Mucosa of rectum (tissue), 2 donors: ENCODE data around the gene ANKH.

Experiments
- H3K27ac ChIP-seq, 2 donors: one replicate each; pipeline ENCODE4 v1.7.0; 2013; ENCODE audit warnings: inconsistent platforms in 2 of 2, low read depth in 2 of 2, low read length in 2 of 2
- H3K27me3 ChIP-seq, 2 donors: one replicate each; pipeline ENCODE4 v1.7.0; 2013; ENCODE audit warnings: low read length in 2 of 2; ENCODE audit not compliant: control insufficient read depth in 2 of 2, insufficient read depth in 2 of 2
- H3K36me3 ChIP-seq, 2 donors: one replicate each; pipeline ENCODE4 v1.7.0; 2013; ENCODE audit warnings: low read length in 2 of 2; ENCODE audit not compliant: control insufficient read depth in 2 of 2, insufficient read depth in 2 of 2
- H3K4me1 ChIP-seq, 2 donors: one replicate each; pipeline ENCODE4 v1.7.0; 2013; ENCODE audit warnings: low read length in 2 of 2, mild to moderate bottlenecking in 1 of 2; ENCODE audit not compliant: control insufficient read depth in 2 of 2, insufficient read depth in 2 of 2
- H3K4me3 ChIP-seq, 2 donors: one replicate each; pipeline ENCODE4 v1.7.0; 2013; ENCODE audit warnings: low read length in 2 of 2
- H3K9ac ChIP-seq, 2 donors: one replicate each; pipeline ENCODE4 v1.7.0; 2013; ENCODE audit warnings: low read length in 2 of 2, low read depth in 1 of 2, mild to moderate bottlenecking in 1 of 2
- H3K9me3 ChIP-seq, 2 donors: one replicate each; pipeline ENCODE4 v1.7.0; 2013; ENCODE audit warnings: low read length in 2 of 2; ENCODE audit not compliant: control insufficient read depth in 2 of 2
- donor health status: healthy.
- donor health status: Normal muscosa, but diverticular disease.

The ANKH gene

GRCh38 chr5:14859150-14859549, 12.4 kb downstream of the ANKH start:
- peaks cover 6 to 17% of the 10 kb centered on the region in 2 donors for H3K4me1 ChIP-seq
- peaks cover 0 to 7% of the 10 kb centered on the region in 2 donors for H3K36me3 ChIP-seq
- no peak overlapping the region for H3K9ac ChIP-seq
- H3K27ac ChIP-seq, result no peak overlapping the region
- no peaks in the 10 kb centered on the region for H3K27me3 ChIP-seq
- no peaks in the 10 kb centered on the region for H3K9me3 ChIP-seq
- H3K4me3 ChIP-seq, result no peak overlapping the region

- Histone ChIP-seq H3K36me3 (peaks cover 0 to 9% of the 10 kb centered on the region in 2 donors), H3K27ac (no peak overlapping the region), H3K4me1 (peaks cover 6 to 7% of the 10 kb centered on the region in 2 donors), H3K9ac (no peak overlapping the region), H3K27me3 (no peaks in the 10 kb centered on the region), H3K4me3 (no peak overlapping the region), H3K9me3 (no peaks in the 10 kb centered on the region)
Measured at GRCh38 chr5:14855366-14855765, 16.2 kb downstream of the ANKH start.

- no peak overlapping the region for H3K4me3 ChIP-seq
- no peaks in the 10 kb centered on the region for H3K27me3 ChIP-seq
- no peaks in the 10 kb centered on the region for H3K9me3 ChIP-seq
- H3K4me1 ChIP-seq, result peaks cover 6 to 7% of the 10 kb centered on the region in 2 donors
- peaks cover 0 to 5% of the 10 kb centered on the region in 2 donors for H3K36me3 ChIP-seq
- H3K9ac ChIP-seq, result no peak overlapping the region
- H3K27ac ChIP-seq, result no peak overlapping the region
Measured at GRCh38 chr5:14854799-14855198, 16.8 kb downstream of the ANKH start.

- Histone ChIP-seq H3K9me3 (no peaks in the 10 kb centered on the region), H3K4me1 (peaks cover 6 to 7% of the 10 kb centered on the region in 2 donors)
Measured at GRCh38 chr5:14853685-14854084, 17.9 kb downstream of the ANKH start.

GRCh38 chr5:14852779-14853178, 18.8 kb downstream of the ANKH start:
- Histone ChIP-seq H3K4me3 (no peak overlapping the region), H3K27ac (no peak overlapping the region), H3K9me3 (no peaks in the 10 kb centered on the region), H3K36me3 (peaks cover 0 to 7% of the 10 kb centered on the region in 2 donors), H3K9ac (no peak overlapping the region), H3K4me1 (peaks cover 5 to 7% of the 10 kb centered on the region in 2 donors), H3K27me3 (no peaks in the 10 kb centered on the region)

More at GRCh38 chr5:14853685-14854084, 17.9 kb downstream of the ANKH start:
- H3K27ac ChIP-seq, result no peak overlapping the region
- H3K4me3 ChIP-seq, result no peak overlapping the region
- no peak overlapping the region for H3K9ac ChIP-seq
- no peaks in the 10 kb centered on the region for H3K27me3 ChIP-seq
- peaks cover 0 to 4% of the 10 kb centered on the region in 2 donors for H3K36me3 ChIP-seq

- no peak overlapping the region for H3K9ac ChIP-seq
- peaks cover 3 to 7% of the 10 kb centered on the region in 2 donors for H3K4me1 ChIP-seq
- peaks cover 0 to 10% of the 10 kb centered on the region in 2 donors for H3K36me3 ChIP-seq
- no peak overlapping the region for H3K27ac ChIP-seq
- H3K27me3 ChIP-seq, result no peaks in the 10 kb centered on the region
- H3K9me3 ChIP-seq, result no peaks in the 10 kb centered on the region
- H3K4me3 ChIP-seq, result no peak overlapping the region
Measured at GRCh38 chr5:14851999-14852526, 19.5 kb downstream of the ANKH start.

GRCh38 chr5:14851597-14851996, 20.0 kb downstream of the ANKH start:
- peaks cover 3 to 7% of the 10 kb centered on the region in 2 donors for H3K4me1 ChIP-seq
- peaks cover 0 to 10% of the 10 kb centered on the region in 2 donors for H3K36me3 ChIP-seq
- no peaks in the 10 kb centered on the region for H3K27me3 ChIP-seq
- no peaks in the 10 kb centered on the region for H3K9me3 ChIP-seq
- no peak overlapping the region for H3K9ac ChIP-seq
- no peak overlapping the region for H3K4me3 ChIP-seq
- H3K27ac ChIP-seq, result no peak overlapping the region

- peaks cover 0 to 10% of the 10 kb centered on the region in 2 donors for H3K36me3 ChIP-seq
- H3K9ac ChIP-seq, result no peak overlapping the region
- no peaks in the 10 kb centered on the region for H3K27me3 ChIP-seq
- no peak overlapping the region for H3K27ac ChIP-seq
- peaks cover 3 to 7% of the 10 kb centered on the region in 2 donors for H3K4me1 ChIP-seq
- H3K9me3 ChIP-seq, result no peaks in the 10 kb centered on the region
- no peak overlapping the region for H3K4me3 ChIP-seq
Measured at GRCh38 chr5:14851050-14851419, 20.5 kb downstream of the ANKH start.

GRCh38 chr5:14850419-14851049, 21.0 kb downstream of the ANKH start:
- H3K9me3 ChIP-seq, result no peaks in the 10 kb centered on the region
- no peaks in the 10 kb centered on the region for H3K27me3 ChIP-seq
- H3K36me3 ChIP-seq, result peaks cover 0 to 10% of the 10 kb centered on the region in 2 donors
- H3K4me1 ChIP-seq, result peaks cover 3 to 7% of the 10 kb centered on the region in 2 donors
- H3K4me3 ChIP-seq, result no peak overlapping the region
- H3K27ac ChIP-seq, result no peak overlapping the region
- no peak overlapping the region for H3K9ac ChIP-seq

GRCh38 chr5:14849516-14850294, 21.9 kb downstream of the ANKH start:
- H3K27ac ChIP-seq, result no peak overlapping the region
- no peak overlapping the region for H3K4me3 ChIP-seq
- H3K36me3 ChIP-seq, result peaks cover 0 to 10% of the 10 kb centered on the region in 2 donors
- peaks cover 0 to 2% of the 10 kb centered on the region in 2 donors for H3K4me1 ChIP-seq
- H3K27me3 ChIP-seq, result no peaks in the 10 kb centered on the region
- no peaks in the 10 kb centered on the region for H3K9me3 ChIP-seq
- H3K9ac ChIP-seq, result no peak overlapping the region
